Stimulated activated naive CD8-positive, alpha-beta T cell treated with anti-CD3 and anti-CD28 coated beads, Interleukin-15, Interleukin-2, amounts not matched to agents 100 ng/mL and 50 ng/mL, for 24 hours (primary cell): ENCODE results near the gene EGR4.

ENCODE experiments used
- H3K27ac Mint-ChIP-seq: one replicate; pipeline ENCODE4 v1.8.0; 2021; ENCODE audit warnings: mild to moderate bottlenecking, mixed read lengths
- H3K27me3 Mint-ChIP-seq: one replicate; pipeline ENCODE4 v1.8.0; 2021; ENCODE audit warnings: mixed read lengths
- H3K36me3 Mint-ChIP-seq: one replicate; pipeline ENCODE4 v1.8.0; 2021; ENCODE audit warnings: low read depth, mixed read lengths
- H3K4me1 Mint-ChIP-seq: one replicate; pipeline ENCODE4 v1.8.0; 2021; ENCODE audit warnings: low read depth, mixed read lengths
- H3K4me3 Mint-ChIP-seq: one replicate; pipeline ENCODE4 v1.8.0; 2021; ENCODE audit warnings: mild to moderate bottlenecking, mixed read lengths
- H3K9me3 Mint-ChIP-seq: one replicate; pipeline ENCODE4 v1.8.0; 2021; ENCODE audit warnings: mixed read lengths

EGR4 gene

DNA sequence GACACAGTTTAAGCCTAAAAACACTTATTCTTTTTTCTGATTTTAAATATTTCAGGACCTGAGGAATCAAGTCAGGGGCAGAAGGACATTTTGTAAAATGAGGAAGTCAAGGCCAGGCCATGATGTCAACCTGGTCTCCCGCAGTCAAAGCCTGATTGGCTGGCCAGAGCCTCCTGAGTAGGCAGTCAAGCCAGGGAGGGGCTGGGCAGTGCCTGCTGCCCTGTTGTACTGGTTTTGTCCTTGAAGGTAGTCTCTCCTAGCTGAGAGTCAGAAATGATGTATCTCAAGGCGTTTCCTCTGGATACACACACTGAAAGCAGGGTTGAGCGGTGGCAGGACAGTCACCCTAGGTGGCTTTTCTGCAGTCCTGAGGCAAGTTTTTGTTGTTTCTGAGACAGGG lies 39.4 kb downstream of the EGR4 start:
- Mint-ChIP-seq H3K27ac (no peak overlapping the region), H3K36me3 (peaks cover 58% of the 10 kb centered on the region), H3K27me3 (no peaks in the 10 kb centered on the region), H3K4me3 (no peak overlapping the region), H3K4me1 (no peaks in the 10 kb centered on the region), H3K9me3 (no peaks in the 10 kb centered on the region)

DNA sequence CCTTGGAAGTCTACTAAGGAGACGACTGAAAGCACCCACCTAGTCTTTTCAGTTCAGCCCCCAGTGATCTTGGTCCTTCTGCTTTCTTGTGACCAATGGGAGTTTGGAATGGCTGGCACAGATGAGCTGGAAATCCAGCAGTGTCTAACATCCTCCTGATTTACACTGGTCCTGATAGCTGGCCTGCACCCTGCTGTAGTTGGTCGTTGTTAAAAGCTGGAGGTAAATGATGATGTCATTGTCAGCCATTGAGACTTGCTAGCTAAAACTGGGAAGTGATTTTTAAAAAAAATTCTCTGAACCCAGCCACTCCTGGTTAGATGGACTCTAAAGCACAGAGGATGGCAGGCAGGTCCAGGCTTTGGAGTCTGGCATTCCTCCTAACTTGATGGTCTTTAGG lies 39.9 kb downstream of the EGR4 start:
- no peak overlapping the region for H3K4me3 Mint-ChIP-seq
- no peaks in the 10 kb centered on the region for H3K9me3 Mint-ChIP-seq
- no peaks in the 10 kb centered on the region for H3K27me3 Mint-ChIP-seq
- peaks cover 62% of the 10 kb centered on the region for H3K36me3 Mint-ChIP-seq
- no peaks in the 10 kb centered on the region for H3K4me1 Mint-ChIP-seq
- no peak overlapping the region for H3K27ac Mint-ChIP-seq

DNA sequence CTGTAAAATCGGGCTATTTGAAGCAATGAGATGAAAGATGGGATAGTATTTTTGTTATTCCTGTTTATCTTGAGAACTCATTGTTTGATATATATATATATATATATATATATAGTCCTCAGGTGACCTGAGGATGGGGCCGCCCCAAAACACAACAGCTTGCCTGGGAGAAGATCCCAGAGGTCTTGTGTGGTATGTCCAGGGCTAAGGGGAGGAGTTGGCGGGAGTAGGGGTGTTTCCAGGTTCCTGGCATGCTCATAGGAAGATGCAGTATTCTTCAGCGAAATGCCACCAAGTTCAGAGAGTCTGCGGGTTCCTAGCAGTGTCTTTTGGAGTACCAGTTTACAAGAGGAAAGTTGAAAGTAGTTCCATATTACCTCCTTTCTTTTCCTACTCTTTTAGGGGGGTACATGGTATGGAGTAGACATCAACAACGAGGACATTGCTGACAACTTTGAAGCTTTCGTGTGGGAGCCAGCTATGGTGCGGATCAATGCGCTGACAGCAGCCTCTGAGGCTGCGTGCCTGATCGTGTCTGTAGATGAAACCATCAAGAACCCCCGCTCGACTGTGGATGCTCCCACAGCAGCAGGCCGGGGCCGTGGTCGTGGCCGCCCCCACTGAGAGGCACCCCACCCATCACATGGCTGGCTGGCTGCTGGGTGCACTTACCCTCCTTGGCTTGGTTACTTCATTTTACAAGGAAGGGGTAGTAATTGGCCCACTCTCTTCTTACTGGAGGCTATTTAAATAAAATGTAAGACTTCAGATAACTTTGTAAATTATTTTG lies 40.9 kb downstream of the EGR4 start:
- Mint-ChIP-seq H3K4me3 (no peak overlapping the region), H3K36me3 (peaks cover 70% of the 10 kb centered on the region), H3K27me3 (no peaks in the 10 kb centered on the region), H3K4me1 (no peaks in the 10 kb centered on the region), H3K27ac (no peak overlapping the region), H3K9me3 (no peaks in the 10 kb centered on the region)

DNA sequence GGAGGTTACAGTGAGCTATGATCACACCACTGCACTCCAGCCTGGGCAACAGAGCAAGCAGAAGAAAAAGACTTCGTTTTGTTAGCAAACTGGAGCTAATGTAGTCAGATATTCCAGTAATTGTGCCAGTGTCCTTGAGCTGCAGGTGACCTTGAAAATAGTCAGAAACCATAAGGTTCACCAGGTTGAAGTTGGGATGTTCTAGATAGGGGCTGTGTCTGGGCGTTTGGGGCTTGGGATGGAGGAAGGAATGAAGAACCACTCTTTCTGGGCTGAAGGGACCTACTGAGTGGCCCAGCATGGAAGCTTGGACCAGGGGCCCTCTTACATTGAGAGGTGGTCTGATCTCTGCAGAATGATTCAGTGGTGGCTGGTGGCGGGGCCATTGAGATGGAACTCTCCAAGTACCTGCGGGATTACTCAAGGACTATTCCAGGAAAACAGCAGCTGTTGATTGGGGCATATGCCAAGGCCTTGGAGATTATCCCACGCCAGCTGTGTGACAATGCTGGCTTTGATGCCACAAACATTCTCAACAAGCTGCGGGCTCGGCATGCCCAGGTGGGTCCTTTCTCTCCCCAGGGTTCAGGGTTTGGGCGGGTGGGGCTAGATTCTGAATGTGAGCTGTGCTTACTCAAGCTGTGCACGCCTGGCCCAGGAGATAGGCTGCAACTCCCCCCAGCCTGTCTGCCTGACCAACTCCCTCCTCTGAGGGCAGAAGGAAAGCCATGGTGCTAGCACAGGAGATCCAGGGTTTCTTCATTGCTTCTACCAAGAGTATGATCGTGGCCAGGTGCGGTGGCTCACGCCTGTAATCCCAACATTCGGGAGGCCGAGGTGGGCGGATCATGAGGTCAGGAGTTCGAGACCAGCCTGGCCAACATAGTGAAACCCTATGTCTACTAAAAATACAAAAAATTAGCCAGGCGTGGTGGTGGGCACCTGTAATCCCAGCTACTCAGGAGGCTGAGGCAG lies 42.2 kb downstream of the EGR4 start:
- Mint-ChIP-seq H3K4me1 (peaks cover 9% of the 10 kb centered on the region), H3K4me3 (no peak overlapping the region), H3K9me3 (no peaks in the 10 kb centered on the region), H3K36me3 (peaks cover 82% of the 10 kb centered on the region), H3K27ac (no peak overlapping the region), H3K27me3 (no peaks in the 10 kb centered on the region)

DNA sequence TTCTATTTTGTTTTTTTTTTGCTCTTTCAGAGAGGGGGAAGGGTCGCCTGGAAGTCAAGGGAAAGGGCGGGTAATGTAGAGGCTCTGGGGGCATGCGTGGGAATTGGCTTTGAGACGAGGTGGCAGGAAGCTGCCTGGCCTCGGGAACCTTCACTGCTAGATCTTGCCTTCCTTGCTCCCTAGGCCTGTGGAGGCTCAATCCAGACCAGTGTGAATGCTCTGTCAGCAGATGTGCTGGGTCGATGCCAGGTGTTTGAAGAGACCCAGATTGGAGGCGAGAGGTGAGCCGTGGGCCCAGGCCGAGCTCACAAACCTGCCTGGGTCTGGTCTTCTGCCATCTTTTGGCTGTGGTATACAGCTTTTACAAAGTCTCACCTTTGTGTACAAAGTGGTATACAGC lies 43.7 kb downstream of the EGR4 start:
- Mint-ChIP-seq H3K4me1 (peaks cover 17% of the 10 kb centered on the region), H3K4me3 (no peak overlapping the region), H3K27ac (no peak overlapping the region), H3K36me3 (peaks cover 91% of the 10 kb centered on the region), H3K9me3 (no peaks in the 10 kb centered on the region), H3K27me3 (no peaks in the 10 kb centered on the region)

DNA sequence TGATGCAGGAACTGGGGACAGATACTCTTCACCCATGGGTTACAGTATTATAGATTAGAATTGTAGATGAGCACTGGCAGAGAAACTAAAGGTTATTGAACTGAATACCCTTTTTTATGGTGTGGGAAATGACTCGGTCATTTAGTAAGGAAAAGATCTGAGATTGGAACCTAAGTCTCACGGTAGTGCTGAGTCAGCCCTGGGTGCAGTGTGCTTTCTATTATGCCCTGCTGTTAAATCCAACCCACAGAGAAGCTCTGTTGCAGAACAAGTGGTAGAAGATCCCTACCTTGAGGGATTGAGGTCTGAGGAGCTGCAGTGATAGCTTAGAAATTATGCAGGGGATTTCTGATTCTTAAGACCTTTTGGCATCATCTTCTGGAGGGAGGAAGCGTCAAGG lies 46.5 kb downstream of the EGR4 start:
- Mint-ChIP-seq H3K4me3 (no peak overlapping the region), H3K4me1 (peaks cover 23% of the 10 kb centered on the region), H3K27ac (peak overlapping the region; percentile 32), H3K36me3 (peaks cover 85% of the 10 kb centered on the region), H3K27me3 (no peaks in the 10 kb centered on the region), H3K9me3 (no peaks in the 10 kb centered on the region)

DNA sequence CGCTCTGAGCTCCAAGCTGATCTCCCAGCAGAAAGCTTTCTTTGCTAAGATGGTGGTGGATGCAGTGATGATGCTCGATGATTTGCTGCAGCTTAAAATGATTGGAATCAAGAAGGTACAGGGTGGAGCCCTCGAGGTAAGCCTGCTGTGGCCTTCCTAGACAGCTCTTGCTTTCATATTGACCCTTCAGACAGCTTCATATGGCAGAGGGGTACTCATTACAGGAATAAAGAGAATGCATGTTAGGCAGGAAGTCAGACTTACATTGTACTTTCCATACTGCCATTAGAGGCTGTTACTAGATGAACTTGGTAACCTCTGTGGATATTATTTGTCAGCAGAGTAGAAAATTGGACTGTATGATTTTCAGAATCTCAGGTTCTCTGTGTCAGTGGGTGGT lies 48.8 kb downstream of the EGR4 start:
- peaks cover 25% of the 10 kb centered on the region for H3K4me1 Mint-ChIP-seq
- H3K9me3 Mint-ChIP-seq = no peaks in the 10 kb centered on the region
- no peaks in the 10 kb centered on the region for H3K27me3 Mint-ChIP-seq
- peaks cover 81% of the 10 kb centered on the region for H3K36me3 Mint-ChIP-seq
- H3K27ac Mint-ChIP-seq = no peak overlapping the region
- H3K4me3 Mint-ChIP-seq = no peak overlapping the region

DNA sequence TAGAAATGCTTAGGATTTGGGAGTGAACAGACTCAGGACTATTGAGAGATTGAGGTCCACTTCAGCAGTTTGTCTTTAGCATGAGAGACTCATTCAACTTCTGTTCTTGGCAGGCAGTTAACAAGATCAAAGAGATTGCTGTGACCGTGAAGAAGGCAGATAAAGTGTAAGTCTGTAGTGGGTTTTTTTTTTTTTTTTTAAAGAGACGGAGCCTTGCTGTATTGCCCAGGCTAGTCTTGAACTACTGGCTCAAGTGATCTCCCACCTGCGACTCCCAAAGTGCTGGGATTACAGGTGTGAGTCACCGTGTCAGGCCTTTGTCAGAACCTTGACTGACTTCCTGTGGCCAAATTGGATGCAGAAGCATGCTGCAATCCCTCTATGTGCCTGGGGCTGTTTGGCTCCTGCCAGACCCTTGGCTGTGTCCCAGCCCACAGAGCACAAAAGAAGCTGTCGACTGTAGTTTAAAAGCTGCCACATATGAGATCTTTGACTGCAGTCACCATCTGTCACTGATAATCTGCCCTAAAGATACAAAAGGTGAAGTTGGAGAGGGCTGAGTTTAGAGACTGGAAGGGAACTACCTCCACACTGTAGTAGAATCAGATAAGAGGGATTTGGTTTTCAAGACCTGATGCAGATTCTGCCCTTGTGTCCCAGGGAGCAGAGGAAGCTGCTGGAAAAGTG lies 49.3 kb downstream of the EGR4 start:
- peak overlapping the region; percentile 63 for H3K27ac Mint-ChIP-seq
- H3K36me3 Mint-ChIP-seq = peaks cover 81% of the 10 kb centered on the region
- H3K4me3 Mint-ChIP-seq = no peak overlapping the region
- H3K9me3 Mint-ChIP-seq = no peaks in the 10 kb centered on the region
- peaks cover 30% of the 10 kb centered on the region for H3K4me1 Mint-ChIP-seq
- H3K27me3 Mint-ChIP-seq = no peaks in the 10 kb centered on the region
